Measurements from ENCODE around the gene GOSR1.
A peak's percentile ranks its signal among the peaks of the same experiment; 100 is the strongest.
"Not testable (repeated sequence)": the region's sequence is repeated elsewhere in the genome, so short reads cannot be mapped to it uniquely, and the experiment has no call there.

GOSR1 gene

DNA sequence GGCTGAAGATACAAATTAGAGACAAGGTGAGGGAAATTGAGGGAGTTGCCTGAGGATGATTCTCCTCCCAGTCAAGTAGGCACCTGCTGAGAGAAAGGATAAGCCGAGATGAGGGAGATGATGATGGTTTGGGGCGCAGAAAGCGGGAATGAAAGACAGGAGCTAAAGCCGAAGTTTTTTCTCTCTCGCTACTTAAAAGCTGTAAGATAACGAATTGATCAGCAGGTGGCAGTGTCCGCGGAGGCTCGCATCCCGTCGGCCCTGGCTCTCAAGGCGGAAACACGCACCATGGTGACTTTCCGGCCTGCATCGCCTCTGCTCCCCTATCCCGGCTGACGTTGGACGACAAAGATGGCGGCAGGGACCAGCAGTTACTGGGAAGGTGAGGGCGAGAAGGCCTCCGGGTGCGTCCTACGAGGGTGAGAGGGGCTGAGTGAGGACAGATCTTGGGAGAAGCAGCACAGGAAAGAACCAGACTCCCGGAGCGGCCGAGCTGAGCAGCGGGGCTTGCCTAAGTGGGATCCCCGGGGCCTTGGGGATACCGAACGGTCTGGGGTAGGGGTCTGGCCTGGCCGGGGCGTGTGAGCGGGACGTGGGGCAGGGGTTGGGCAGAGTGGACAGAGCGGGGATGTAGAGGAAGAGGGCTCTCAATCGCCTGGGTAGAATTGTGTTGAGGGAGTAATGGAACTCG, at the start of gene GOSR1:
GOSR1 (plus strand) TSS at position 326 of the 691 bp plus-strand sequence; CDS start at position 352, 26 bp downstream.
- TF ChIP-seq ZNF274 (IDR thresholded peaks at IDR 0.05; ENCODE audit: low read depth, low read length) (no peak), YY1 (IDR thresholded peaks at IDR 0.05; ENCODE audit: insufficient read depth, insufficient read length) (peak; percentile 86), SUZ12 (IDR thresholded peaks at IDR 0.05; ENCODE audit: extremely low read depth, insufficient read depth, insufficient read length) (no peak)
- H3K27me3 ChIP-seq (ENCODE audit: insufficient read depth, insufficient read length): no peaks in the 10 kb centered on the region
- peaks cover 27% of the 10 kb centered on the region for H3K36me3 ChIP-seq (ENCODE audit: insufficient read depth, insufficient read length, low read length)
- no peaks in the 10 kb centered on the region for H3K9me3 ChIP-seq (ENCODE audit: insufficient read depth, low read length)
- peak within 1 kb of the TSS; percentile 81 for H3K4me3 ChIP-seq (ENCODE audit: insufficient read length, low read depth)
- H3K4me1 ChIP-seq (ENCODE audit: insufficient read depth, insufficient read length): peaks cover 3% of the 10 kb centered on the region
- H3K9ac ChIP-seq (ENCODE audit: insufficient read length, low read depth): peak within 1 kb of the TSS; percentile 96
- DNase-seq (ENCODE audit: low read depth, low spot score): peak; percentile 93

GRCh38 chr17:30427611-30428010, 49.6 kb upstream of the GOSR1 start:
- H3K9ac ChIP-seq (ENCODE audit: insufficient read length, low read depth): no peak overlapping the region
- no peaks in the 10 kb centered on the region for H3K4me1 ChIP-seq (ENCODE audit: insufficient read depth, insufficient read length)
- H3K9me3 ChIP-seq (ENCODE audit: insufficient read depth, low read length): no peaks in the 10 kb centered on the region
- no peak overlapping the region for H3K4me3 ChIP-seq (ENCODE audit: insufficient read length, low read depth)
- no peaks in the 10 kb centered on the region for H3K27me3 ChIP-seq (ENCODE audit: insufficient read depth, insufficient read length)
- no peak for DNase-seq (ENCODE audit: low read depth, low spot score)
- no peak for TF ChIP-seq YY1 (IDR thresholded peaks at IDR 0.05; ENCODE audit: insufficient read depth, insufficient read length)
- no peak for TF ChIP-seq SUZ12 (IDR thresholded peaks at IDR 0.05; ENCODE audit: extremely low read depth, insufficient read depth, insufficient read length)
- no peak for TF ChIP-seq ZNF274 (IDR thresholded peaks at IDR 0.05; ENCODE audit: low read depth, low read length)
- H3K36me3 ChIP-seq (ENCODE audit: insufficient read depth, insufficient read length, low read length): peaks cover 20% of the 10 kb centered on the region

- no peak for DNase-seq (ENCODE audit: low read depth, low spot score)
- no peak for TF ChIP-seq YY1 (IDR thresholded peaks at IDR 0.05; ENCODE audit: insufficient read depth, insufficient read length)
- no peak for TF ChIP-seq SUZ12 (IDR thresholded peaks at IDR 0.05; ENCODE audit: extremely low read depth, insufficient read depth, insufficient read length)
- TF ChIP-seq ZNF274 (IDR thresholded peaks at IDR 0.05; ENCODE audit: low read depth, low read length): no peak
- Histone ChIP-seq H3K36me3 (ENCODE audit: insufficient read depth, insufficient read length, low read length) (peaks cover 10% of the 10 kb centered on the region), H3K4me3 (ENCODE audit: insufficient read length, low read depth) (no peak overlapping the region), H3K9ac (ENCODE audit: insufficient read length, low read depth) (no peak overlapping the region), H3K9me3 (ENCODE audit: insufficient read depth, low read length) (no peaks in the 10 kb centered on the region), H3K27me3 (ENCODE audit: insufficient read depth, insufficient read length) (no peaks in the 10 kb centered on the region), H3K4me1 (ENCODE audit: insufficient read depth, insufficient read length) (no peaks in the 10 kb centered on the region)
Observed at GRCh38 chr17:30429155-30429554, 48.1 kb upstream of the GOSR1 start.

DNA sequence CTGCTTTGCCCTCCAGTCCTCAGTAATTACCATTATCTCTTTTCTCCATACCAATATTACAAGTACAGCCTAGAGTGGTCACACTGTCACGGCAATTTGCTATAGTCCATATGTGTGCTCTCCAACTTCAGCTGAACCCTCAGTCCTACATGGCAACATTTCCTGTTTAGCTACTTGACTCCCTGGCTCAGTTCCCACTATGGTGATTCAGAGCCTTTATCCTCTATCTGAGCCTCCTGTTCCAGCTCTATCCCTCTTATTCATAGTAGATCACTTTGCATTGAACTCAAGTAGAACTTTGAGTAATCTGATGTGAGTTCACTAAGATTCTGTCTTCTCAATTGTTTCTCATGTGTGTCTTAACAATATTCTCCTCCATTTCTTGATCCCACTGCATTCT, 43.7 kb upstream of the GOSR1 start:
- no peak for TF ChIP-seq YY1 (IDR thresholded peaks at IDR 0.05; ENCODE audit: insufficient read depth, insufficient read length)
- no peak for TF ChIP-seq SUZ12 (IDR thresholded peaks at IDR 0.05; ENCODE audit: extremely low read depth, insufficient read depth, insufficient read length)
- no peak for TF ChIP-seq ZNF274 (IDR thresholded peaks at IDR 0.05; ENCODE audit: low read depth, low read length)
- Histone ChIP-seq H3K9ac (ENCODE audit: insufficient read length, low read depth) (no peak overlapping the region), H3K4me1 (ENCODE audit: insufficient read depth, insufficient read length) (no peaks in the 10 kb centered on the region), H3K9me3 (ENCODE audit: insufficient read depth, low read length) (no peaks in the 10 kb centered on the region), H3K4me3 (ENCODE audit: insufficient read length, low read depth) (no peak overlapping the region), H3K36me3 (ENCODE audit: insufficient read depth, insufficient read length, low read length) (peaks cover 13% of the 10 kb centered on the region), H3K27me3 (ENCODE audit: insufficient read depth, insufficient read length) (no peaks in the 10 kb centered on the region)
- DNase-seq (ENCODE audit: low read depth, low spot score): no peak

GRCh38 chr17:30436729-30437128, 40.5 kb upstream of the GOSR1 start:
- peaks cover 13% of the 10 kb centered on the region for H3K36me3 ChIP-seq (ENCODE audit: insufficient read depth, insufficient read length, low read length)
- no peaks in the 10 kb centered on the region for H3K9me3 ChIP-seq (ENCODE audit: insufficient read depth, low read length)
- DNase-seq (ENCODE audit: low read depth, low spot score): no peak
- H3K4me3 ChIP-seq (ENCODE audit: insufficient read length, low read depth): no peak overlapping the region
- H3K4me1 ChIP-seq (ENCODE audit: insufficient read depth, insufficient read length): no peaks in the 10 kb centered on the region
- no peak for TF ChIP-seq SUZ12 (IDR thresholded peaks at IDR 0.05; ENCODE audit: extremely low read depth, insufficient read depth, insufficient read length)
- no peak for TF ChIP-seq YY1 (IDR thresholded peaks at IDR 0.05; ENCODE audit: insufficient read depth, insufficient read length)
- no peak for TF ChIP-seq ZNF274 (IDR thresholded peaks at IDR 0.05; ENCODE audit: low read depth, low read length)
- H3K27me3 ChIP-seq (ENCODE audit: insufficient read depth, insufficient read length): no peaks in the 10 kb centered on the region
- H3K9ac ChIP-seq (ENCODE audit: insufficient read length, low read depth): no peak overlapping the region

DNA sequence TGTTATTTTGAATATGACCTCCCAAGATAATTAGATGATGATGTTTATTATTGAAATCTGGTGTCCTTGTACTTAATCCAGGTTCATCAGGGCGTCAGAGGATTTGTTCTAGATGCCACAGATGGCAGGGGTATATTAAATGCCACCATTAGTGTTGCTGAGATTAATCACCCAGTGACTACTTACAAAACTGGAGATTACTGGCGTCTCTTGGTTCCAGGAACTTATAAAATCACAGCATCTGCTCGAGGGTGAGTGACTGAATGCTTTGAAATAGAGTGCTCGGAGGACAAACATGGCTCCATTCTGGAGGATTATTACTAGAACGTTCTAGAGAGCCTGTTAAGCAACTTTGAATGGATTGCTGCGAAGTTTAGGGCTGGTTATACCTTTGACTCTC, 33.5 kb upstream of the GOSR1 start:
- Histone ChIP-seq H3K36me3 (ENCODE audit: insufficient read depth, insufficient read length, low read length) (peaks cover 6% of the 10 kb centered on the region), H3K4me3 (ENCODE audit: insufficient read length, low read depth) (no peak overlapping the region), H3K27me3 (ENCODE audit: insufficient read depth, insufficient read length) (no peaks in the 10 kb centered on the region), H3K9ac (ENCODE audit: insufficient read length, low read depth) (no peak overlapping the region), H3K9me3 (ENCODE audit: insufficient read depth, low read length) (no peaks in the 10 kb centered on the region), H3K4me1 (ENCODE audit: insufficient read depth, insufficient read length) (no peaks in the 10 kb centered on the region)
- no peak for TF ChIP-seq SUZ12 (IDR thresholded peaks at IDR 0.05; ENCODE audit: extremely low read depth, insufficient read depth, insufficient read length)
- TF ChIP-seq ZNF274 (IDR thresholded peaks at IDR 0.05; ENCODE audit: low read depth, low read length): no peak
- no peak for TF ChIP-seq YY1 (IDR thresholded peaks at IDR 0.05; ENCODE audit: insufficient read depth, insufficient read length)
- DNase-seq (ENCODE audit: low read depth, low spot score): no peak

DNA sequence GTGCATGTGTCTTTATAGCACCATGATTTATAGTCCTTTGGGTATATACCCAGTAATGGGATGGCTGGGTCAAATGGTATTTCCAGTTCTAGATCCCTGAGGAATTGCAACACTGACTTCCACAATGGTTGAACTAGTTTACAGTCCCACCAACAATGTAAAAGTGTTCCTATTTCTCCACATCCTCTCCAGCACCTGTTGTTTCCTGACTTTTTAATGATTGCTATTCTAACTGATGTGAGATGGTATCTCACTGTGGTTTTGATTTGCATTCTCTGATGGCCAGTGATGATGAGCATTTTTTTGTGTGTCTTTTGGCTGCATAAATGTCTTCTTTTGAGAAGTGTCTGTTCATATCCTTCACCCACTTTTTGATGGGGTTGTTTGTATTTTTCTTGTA, 30.6 kb upstream of the GOSR1 start:
- H3K9me3 ChIP-seq (ENCODE audit: insufficient read depth, low read length); DNase-seq (ENCODE audit: low read depth, low spot score); H3K4me3 ChIP-seq (ENCODE audit: insufficient read length, low read depth); H3K4me1 ChIP-seq (ENCODE audit: insufficient read depth, insufficient read length); H3K27me3 ChIP-seq (ENCODE audit: insufficient read depth, insufficient read length); H3K36me3 ChIP-seq (ENCODE audit: insufficient read depth, insufficient read length, low read length); H3K9ac ChIP-seq (ENCODE audit: insufficient read length, low read depth): not testable (repeated sequence)

All from NT2/D1 (cell line).